Adrenal gland (tissue), 12 donors: ENCODE measurements around the gene AP2A2. TPM values are rescaled to one million over a fixed set of nuclear protein-coding genes. Genes with fewer than 3 reads are reported as not detected.
"Not testable (repeated sequence)": the region's sequence is repeated elsewhere in the genome, so short reads cannot be mapped to it uniquely, and the experiment has no call there.

ENCODE experiments used
- DNase-seq, 7 donors: peaks; one replicate each; pipeline ENCODE4 v3.0.0-alpha.2; 2019 to 2020
- H3K27ac ChIP-seq, 5 donors: fragments of 200-600 bp; sonication (generic) in 4 of 5; 1 replicate in 3 of 5; 2 replicates in 2 of 5; pipeline versions ENCODE4 v1.5.1 to v1.8.0; 2016 to 2020; ENCODE audit warnings: mild to moderate bottlenecking in 1 of 5
- H3K27me3 ChIP-seq: fragments of 200-600 bp; 2 replicates; pipeline ENCODE4 v1.8.0; 2021
- H3K36me3 ChIP-seq, 2 donors: fragments of 200-600 bp; replicated peaks in 1 of 2; 1 replicate in 1 of 2; 2 replicates in 1 of 2; pipeline versions ENCODE4 v1.5.1 to v1.8.0; 2018 to 2022
- H3K4me1 ChIP-seq, 2 donors: fragments of 200-600 bp; replicated peaks in 1 of 2; 1 replicate in 1 of 2; 2 replicates in 1 of 2; pipeline versions ENCODE4 v1.5.1 to v1.8.0; 2018 to 2021
- H3K4me3 ChIP-seq, 4 donors: fragments of 200-600 bp; sonication (generic) in 3 of 4; one replicate each; pipeline ENCODE4 v1.5.1; 2016 to 2018
- H3K9me3 ChIP-seq, 3 donors: fragments of 200-600 bp; sonication (generic) in 1 of 3; replicated peaks in 1 of 3; 1 replicate in 2 of 3; 2 replicates in 1 of 3; pipeline versions ENCODE4 v1.5.1 to v1.8.0; 2016 to 2021
- CTCF ChIP-seq, 6 experiments: fragments of 450-650 bp in 4 of 6; fragments of 200-600 bp in 2 of 6; sonication (generic) in 1 of 6; IDR thresholded peaks; 1 replicate in 5 of 6; 2 replicates in 1 of 6; pipeline versions ENCODE4 v1.5.1 to v1.8.0; 2016 to 2021; ENCODE audit warnings: antibody characterized with exemption in 6 of 6, mild to moderate bottlenecking in 2 of 6, moderate library complexity in 1 of 6
- POLR2A ChIP-seq, 2 donors: fragments of 450-650 bp; IDR thresholded peaks; one replicate each; pipeline ENCODE4 v1.6.1; 2017; ENCODE audit warnings: antibody characterized with exemption in 2 of 2, mild to moderate bottlenecking in 2 of 2, moderate library complexity in 1 of 2
- WGBS, 4 donors: extraction: QIAGEN DNeasy Blood & Tissue Kit in 2 of 4; methylation state at CpG; one replicate each; pipeline versions ENCODE4 v1.1.5 to v1.1.7; 2013 to 2017; 5-methylcytosine and 5-hydroxymethylcytosine counted together
- intact Hi-C, 2 donors: fragments of 100-400 bp; cut with DNase I; formaldehyde crosslinking; loops; one replicate each; pipeline versions ENCODE4 v1.14.1 to v1.15.0; 2022 to 2023
- polyA plus RNA-seq, 3 donors: library from polyadenylated mRNA; stranded (reverse); fragments of 200-250 nt in 2 of 3; fragments of 350-450 nt in 1 of 3; fragmentation: Illumina TruSeq in 1 of 3; extraction: RNeasy Lipid Tissue Mini Kit (QIAGEN cat#74804) in 1 of 3; gene quantifications; one replicate each; pipeline ENCODE4 v1.2.3, GENCODE V29; 2013 to 2014
- total RNA-seq, 9 donors: library from RNA; depleted of rRNA in 4 of 9; stranded (reverse); fragments of >200 nt in 4 of 9; fragments of 120-200 nt in 1 of 9; fragmentation: NEBNext Ultra II Directional in 1 of 9; extraction: Animal tissue kit (Norgen Biotek cat#: 25700) in 1 of 9; gene quantifications; one replicate each; pipeline versions ENCODE4 v1.1.0 to v1.2.4, GENCODE V29; 2013 to 2023
- donor health status: healthy with polysubstance abuse.
- donor health status: Bipolar disorder and iron deficiency.
- donor health status: DM: yes; HTN: yes; CAD: no.
- donor health status: DM: no; HTN: no; CAD: no.
- donor health status: DM: no; HTN: no; CAD: no.
- donor health status: DM: yes; HTN: yes; CAD: no.

The AP2A2 gene
- total and polyA plus RNA-seq, 12 donors: 15.3 to 115 (median 73.1) TPM

- WGBS, 4 donors: 73 to 93% (median 89%) methylated on average over 4 to 7 of the region's 7 CpGs
These were observed 89.4 kb downstream of the AP2A2 start for GRCh38 chr11:1015064-1015463.

GRCh38 chr11:1015826-1016545 is 90.3 kb downstream of the AP2A2 start:
- DNase-seq: no peak
- no peak overlapping the region for H3K27ac ChIP-seq
- peaks cover 0 to 19% of the 10 kb centered on the region in 2 donors for H3K36me3 ChIP-seq
- WGBS, 4 donors: 89 to 93% (median 91%) methylated on average over 20 of the region's 20 CpGs
- no peaks in the 10 kb centered on the region for H3K27me3 ChIP-seq
- H3K4me3 ChIP-seq: no peak overlapping the region
- no peak for TF ChIP-seq CTCF (IDR thresholded peaks at IDR 0.05)
- no peak for TF ChIP-seq POLR2A (IDR thresholded peaks at IDR 0.05)
- intact Hi-C loops: no loop called here
- H3K4me1 ChIP-seq: no peaks in the 10 kb centered on the region
- no peaks in the 10 kb centered on the region for H3K9me3 ChIP-seq

More at GRCh38 chr11:1015064-1015463, 89.4 kb downstream of the AP2A2 start:
- no peaks in the 10 kb centered on the region for H3K27me3 ChIP-seq
- peaks cover 0 to 28% of the 10 kb centered on the region in 2 donors for H3K36me3 ChIP-seq
- no peaks in the 10 kb centered on the region for H3K9me3 ChIP-seq
- no peak for TF ChIP-seq CTCF (IDR thresholded peaks at IDR 0.05)
- no peak overlapping the region for H3K4me3 ChIP-seq
- intact Hi-C loops: no loop called here
- DNase-seq: no peak
- no peaks in the 10 kb centered on the region for H3K4me1 ChIP-seq
- H3K27ac ChIP-seq: no peak overlapping the region

- H3K4me1 ChIP-seq, intact Hi-C loops, H3K4me3 ChIP-seq, H3K27me3 ChIP-seq, H3K9me3 ChIP-seq, H3K27ac ChIP-seq: not testable (repeated sequence)
- DNase-seq: peak in 1 of 7 donors; percentile 64
- peaks cover 0 to 12% of the 10 kb centered on the region in 2 donors for H3K36me3 ChIP-seq
- 63 to 67% (median 64%) methylated on average over 7 of the region's 7 CpGs for WGBS, 4 donors
These were observed 91.0 kb downstream of the AP2A2 start for GRCh38 chr11:1016610-1017126.

- no peak overlapping the region for H3K4me3 ChIP-seq
- peaks cover 0 to 5% of the 10 kb centered on the region in 2 donors for H3K36me3 ChIP-seq
- no peaks in the 10 kb centered on the region for H3K9me3 ChIP-seq
- no peak overlapping the region for H3K27ac ChIP-seq
- TF ChIP-seq CTCF (IDR thresholded peaks at IDR 0.05) (no peak), POLR2A (IDR thresholded peaks at IDR 0.05) (no peak)
- intact Hi-C loops: no loop called here
- peak in 3 of 7 donors; percentile 26 to 66 (median 37) for DNase-seq
- no peaks in the 10 kb centered on the region for H3K27me3 ChIP-seq
- 76 to 85% (median 80%) methylated on average over 12 of the region's 12 CpGs for WGBS, 4 donors
- H3K4me1 ChIP-seq: no peaks in the 10 kb centered on the region
These were observed 91.8 kb downstream of the AP2A2 start for GRCh38 chr11:1017269-1018005.
